Stomach (tissue), 4 donors: ENCODE measurements around the gene CCDC134.

Experiments used
- CTCF ChIP-seq, 7 experiments: fragments of 450-650 bp in 4 of 7; fragments of 200-600 bp in 3 of 7; sonication (generic) in 3 of 7; IDR thresholded peaks; one replicate each; pipeline ENCODE4 v1.5.1; 2016 to 2019; ENCODE audit warnings: antibody characterized with exemption in 7 of 7, control low read depth in 2 of 7, mild to moderate bottlenecking in 1 of 7
- POLR2A ChIP-seq, 4 donors: fragments of 450-650 bp; IDR thresholded peaks; one replicate each; pipeline ENCODE4 v1.6.1; 2016; ENCODE audit warnings: antibody characterized with exemption in 4 of 4, control low read depth in 2 of 4, mild to moderate bottlenecking in 1 of 4, moderate library complexity in 1 of 4
- POLR2AphosphoS5 ChIP-seq, 3 donors: sonication (generic); formaldehyde crosslinking; IDR thresholded peaks; one replicate each; pipeline ENCODE4 v1.6.1; 2016; ENCODE audit warnings: antibody characterized with exemption in 3 of 3

- TF ChIP-seq CTCF (IDR thresholded peaks at IDR 0.05) (no peak), POLR2A (IDR thresholded peaks at IDR 0.05) (no peak), POLR2AphosphoS5 (IDR thresholded peaks at IDR 0.05) (no peak)
Measured at GRCh38 chr22:41840216-41840615, 39.7 kb downstream of the CCDC134 start.
